Calu3 (cell line): ENCODE measurements around the gene KCNK10. TPM values are rescaled to one million over a fixed set of nuclear protein-coding genes. Genes with fewer than 3 reads are reported as not detected.

ENCODE experiments used
- BruUV-seq: library from RNA; stranded (reverse); fragments of 400-500 nt; replicated peaks from 2 replicates; lab custom pipeline; 2021; lab: Mats Ljungman, UMichigan
- CTCF ChIA-PET: fragments of 300-600 bp; sonication (Branson Sonifier 250); formaldehyde crosslinking; loops from one replicate; lab custom pipeline; 2022; ENCODE audit warnings: antibody characterized with exemption; lab: Charles Lee
- DNase-seq: peaks from one replicate; pipeline ENCODE4 v3.0.0; 2022
- H3K27ac Mint-ChIP-seq: one replicate; pipeline ENCODE4 v1.8.0; 2022; ENCODE audit warnings: mixed read lengths; ENCODE audit not compliant: unreplicated experiment
- H3K27me3 Mint-ChIP-seq: one replicate; pipeline ENCODE4 v1.8.0; 2022; ENCODE audit warnings: mixed read lengths; ENCODE audit not compliant: unreplicated experiment
- H3K36me3 Mint-ChIP-seq: one replicate; pipeline ENCODE4 v1.8.0; 2022; ENCODE audit warnings: mild to moderate bottlenecking, moderate library complexity, mixed read lengths; ENCODE audit not compliant: insufficient read depth, unreplicated experiment
- H3K4me1 Mint-ChIP-seq: one replicate; pipeline ENCODE4 v1.8.0; 2022; ENCODE audit warnings: mild to moderate bottlenecking, low read depth, mixed read lengths; ENCODE audit not compliant: unreplicated experiment
- H3K4me3 Mint-ChIP-seq: one replicate; pipeline ENCODE4 v1.8.0; 2022; ENCODE audit warnings: mild to moderate bottlenecking, low read depth, moderate library complexity, mixed read lengths; ENCODE audit not compliant: unreplicated experiment
- H3K9me3 Mint-ChIP-seq: one replicate; pipeline ENCODE4 v1.8.0; 2022; ENCODE audit warnings: low read depth, mixed read lengths; ENCODE audit not compliant: unreplicated experiment
- intact Hi-C: fragments of 100-400 bp; cut with micrococcal nuclease; formaldehyde crosslinking; loops from one replicate; pipeline ENCODE4 v1.10.0; 2022; ENCODE audit not compliant: unreplicated experiment
- total RNA-seq: library from RNA; stranded (reverse); gene quantifications from 2 replicates; pipeline ENCODE4 v1.2.3, GENCODE V29; 2022
- TF ChIP-seq, protein P1 (sequence below): fragments of 200-600 bp; IDR thresholded peaks from one replicate; pipeline ENCODE4 v1.8.0; 2022; ENCODE audit warnings: antibody characterized with exemption; ENCODE audit not compliant: unreplicated experiment

KCNK10 gene
- total RNA-seq, 1 experiment from 2014 or later, result not detected

DNA sequence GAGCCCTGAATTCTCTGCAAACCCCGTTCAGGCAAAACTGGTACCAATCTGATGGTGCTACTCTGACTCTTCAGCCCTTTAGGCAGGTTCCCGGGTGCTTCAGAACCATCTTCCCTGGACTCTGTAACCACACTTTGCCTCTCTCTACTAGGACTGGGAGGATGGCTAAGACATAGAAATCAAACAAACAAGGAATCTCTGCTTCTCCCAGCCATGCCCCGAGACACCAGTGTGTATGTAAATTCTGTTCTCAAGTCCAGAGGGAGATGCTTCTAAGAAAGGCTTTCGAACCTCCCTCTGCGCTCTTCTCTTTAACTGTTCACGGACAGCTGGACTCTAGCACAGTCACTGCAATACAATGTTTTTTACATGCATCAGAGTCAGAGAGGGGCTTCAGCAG is 1.9 kb upstream of the KCNK10 start:
- CTCF ChIA-PET, result interaction anchor here (0.7 kb wide), 1 partner anchor 567 kb away, joined by 3 read pairs; no protein-coding TSS in a partner anchor
- Mint-ChIP-seq H3K36me3 (no peaks in the 10 kb centered on the region), H3K4me1 (peaks cover 7% of the 10 kb centered on the region), H3K27me3 (peaks cover 6% of the 10 kb centered on the region), H3K9me3 (no peaks in the 10 kb centered on the region), H3K4me3 (no peak overlapping the region), H3K27ac (no peak overlapping the region)
- DNase-seq, result no peak
- no TSS peak for BruUV-seq
- intact Hi-C loops, result no loop called here
- TF ChIP-seq, protein P1, sequence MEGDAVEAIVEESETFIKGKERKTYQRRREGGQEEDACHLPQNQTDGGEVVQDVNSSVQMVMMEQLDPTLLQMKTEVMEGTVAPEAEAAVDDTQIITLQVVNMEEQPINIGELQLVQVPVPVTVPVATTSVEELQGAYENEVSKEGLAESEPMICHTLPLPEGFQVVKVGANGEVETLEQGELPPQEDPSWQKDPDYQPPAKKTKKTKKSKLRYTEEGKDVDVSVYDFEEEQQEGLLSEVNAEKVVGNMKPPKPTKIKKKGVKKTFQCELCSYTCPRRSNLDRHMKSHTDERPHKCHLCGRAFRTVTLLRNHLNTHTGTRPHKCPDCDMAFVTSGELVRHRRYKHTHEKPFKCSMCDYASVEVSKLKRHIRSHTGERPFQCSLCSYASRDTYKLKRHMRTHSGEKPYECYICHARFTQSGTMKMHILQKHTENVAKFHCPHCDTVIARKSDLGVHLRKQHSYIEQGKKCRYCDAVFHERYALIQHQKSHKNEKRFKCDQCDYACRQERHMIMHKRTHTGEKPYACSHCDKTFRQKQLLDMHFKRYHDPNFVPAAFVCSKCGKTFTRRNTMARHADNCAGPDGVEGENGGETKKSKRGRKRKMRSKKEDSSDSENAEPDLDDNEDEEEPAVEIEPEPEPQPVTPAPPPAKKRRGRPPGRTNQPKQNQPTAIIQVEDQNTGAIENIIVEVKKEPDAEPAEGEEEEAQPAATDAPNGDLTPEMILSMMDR, result no peak

DNA sequence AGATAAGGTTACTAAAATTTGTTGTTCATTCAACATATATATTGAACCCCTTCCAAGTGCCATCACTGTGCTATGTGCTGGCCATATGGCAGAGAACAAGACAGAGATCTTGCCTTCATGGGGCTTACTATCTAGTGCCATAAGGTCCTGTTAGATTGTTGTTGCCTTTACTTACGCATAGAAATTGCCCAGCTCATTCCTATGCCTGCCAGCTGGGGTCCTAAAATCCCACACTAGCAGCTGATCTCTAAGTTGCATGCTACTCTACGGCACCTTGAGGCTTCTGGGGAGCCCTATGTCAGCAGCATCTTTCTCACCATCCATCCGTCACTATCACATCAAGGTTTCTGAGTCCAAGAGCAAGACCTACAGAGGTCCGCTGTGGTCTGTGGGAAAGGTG is 1.4 kb upstream of the KCNK10 start:
- BruUV-seq, result no TSS peak
- TF ChIP-seq, protein P1, result no peak
- Mint-ChIP-seq H3K36me3 (no peaks in the 10 kb centered on the region), H3K27me3 (peaks cover 1% of the 10 kb centered on the region), H3K9me3 (no peaks in the 10 kb centered on the region), H3K4me3 (no peak overlapping the region), H3K4me1 (peaks cover 7% of the 10 kb centered on the region), H3K27ac (no peak overlapping the region)
- CTCF ChIA-PET, result no interaction called here
- intact Hi-C loops, result no loop called here
- no peak for DNase-seq

DNA sequence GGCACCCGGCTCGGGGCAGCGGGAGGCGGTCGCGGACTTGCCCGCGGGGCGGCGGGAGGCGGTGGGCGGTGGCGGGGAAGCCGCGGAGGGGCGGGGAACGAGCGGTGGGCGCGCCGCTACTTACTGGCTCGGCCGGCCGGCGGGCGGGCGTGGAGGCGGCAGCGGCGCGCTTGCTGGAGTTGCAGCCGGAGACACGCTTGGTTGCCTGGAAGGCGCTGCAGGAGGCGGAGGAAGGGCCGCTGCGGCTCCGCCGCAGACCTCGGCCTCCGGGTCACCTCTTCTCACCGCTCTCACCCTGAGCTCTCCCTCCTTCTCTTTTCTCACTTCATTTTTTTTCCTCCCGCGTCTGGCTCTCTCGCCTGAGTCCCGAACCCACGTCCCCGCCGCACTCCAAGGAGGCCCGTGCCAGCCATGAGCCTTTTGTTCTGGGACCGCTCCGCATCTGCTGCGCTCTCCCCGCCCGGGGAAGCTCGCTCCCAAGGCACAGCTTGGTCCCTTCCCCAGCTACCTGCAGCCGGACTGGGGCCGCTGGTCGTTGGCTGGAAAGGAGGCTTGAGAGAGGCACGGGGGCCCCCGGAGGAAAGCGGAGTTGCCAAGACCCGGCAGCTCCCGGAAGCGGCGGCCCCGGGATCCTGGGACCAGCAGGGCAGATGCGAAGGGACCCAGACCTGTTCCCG is 592 bp upstream of the KCNK10 start:
- H3K27me3 Mint-ChIP-seq, result no peaks in the 10 kb centered on the region
- CTCF ChIA-PET, result no interaction called here

DNA sequence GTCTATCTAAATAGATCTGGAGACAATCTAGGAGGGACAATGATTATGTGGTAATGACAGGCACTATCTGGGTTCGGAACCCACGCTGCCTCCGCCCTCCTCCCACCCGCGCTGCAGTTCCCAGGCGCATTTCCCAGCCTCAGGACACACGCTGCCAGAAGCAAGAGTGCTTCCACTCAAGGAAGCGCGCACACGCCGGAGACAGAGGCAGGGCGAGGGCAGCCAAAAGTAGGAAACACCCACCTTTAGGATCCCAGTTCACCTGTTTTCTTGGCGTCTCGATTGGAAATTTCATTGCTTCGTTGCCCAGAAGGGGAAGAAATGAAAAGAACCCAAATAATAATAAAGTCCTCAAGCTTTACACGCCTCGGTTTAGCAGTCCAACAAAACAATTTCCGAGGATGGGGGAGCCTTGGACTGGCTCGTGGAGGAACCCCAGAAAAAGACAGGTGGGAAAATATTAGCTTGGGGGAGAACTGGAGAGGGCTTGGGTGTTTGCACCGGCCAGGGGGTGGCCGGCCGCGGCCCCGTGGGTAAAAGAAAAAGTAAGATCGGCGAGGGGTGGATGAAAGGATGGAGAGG is 474 bp downstream of the KCNK10 start:
- intact Hi-C loops, result no loop called here
- CTCF ChIA-PET, result no interaction called here
- Mint-ChIP-seq H3K9me3 (no peaks in the 10 kb centered on the region), H3K4me3 (no peak overlapping the region), H3K27me3 (no peaks in the 10 kb centered on the region), H3K36me3 (no peaks in the 10 kb centered on the region), H3K4me1 (peaks cover 7% of the 10 kb centered on the region), H3K27ac (no peak overlapping the region)
- no TSS peak for BruUV-seq
- DNase-seq, result no peak
- TF ChIP-seq, protein P1, result no peak

More for the DNA sequence above, 592 bp upstream of the KCNK10 start:
- Mint-ChIP-seq H3K36me3 (no peaks in the 10 kb centered on the region), H3K4me1 (peaks cover 7% of the 10 kb centered on the region), H3K9me3 (no peaks in the 10 kb centered on the region), H3K4me3 (peak overlapping the region; percentile 72), H3K27ac (no peak overlapping the region)
- TF ChIP-seq, protein P1, result no peak
- peak; percentile 6 for DNase-seq
- no TSS peak for BruUV-seq
- intact Hi-C loops, result no loop called here
